Stomach (tissue), 9 donors: Measurements from ENCODE around the gene C14orf180. TPM values are rescaled to one million over a fixed set of nuclear protein-coding genes. Genes with fewer than 3 reads are reported as not detected.
"Not testable (repeated sequence)": the region's sequence is repeated elsewhere in the genome, so short reads cannot be mapped to it uniquely, and the experiment has no call there.

ENCODE experiments used
- DNase-seq, 2 donors: peaks; one replicate each; pipeline versions ENCODE4 v3.0.0 to v3.0.0-alpha.2; 2013 to 2019
- H3K27ac ChIP-seq, 5 donors: fragments of 200-600 bp in 4 of 5; sonication (generic) in 4 of 5; one replicate each; pipeline ENCODE4 v1.5.1; 2013 to 2019; ENCODE audit warnings: mild to moderate bottlenecking in 1 of 5, moderate library complexity in 1 of 5
- H3K27me3 ChIP-seq, 3 donors: fragments of 200-600 bp; sonication (generic); one replicate each; pipeline ENCODE4 v1.5.1; 2017 to 2019; ENCODE audit warnings: mixed run types in 1 of 3
- H3K36me3 ChIP-seq, 4 donors: fragments of 200-600 bp; sonication (generic); 1 replicate in 3 of 4; 2 replicates in 1 of 4; pipeline ENCODE4 v1.5.1; 2016 to 2019
- H3K4me1 ChIP-seq, 4 donors: fragments of 200-600 bp; sonication (generic); one replicate each; pipeline ENCODE4 v1.5.1; 2016 to 2019
- H3K4me3 ChIP-seq, 4 donors: fragments of 200-600 bp; sonication (generic) in 3 of 4; one replicate each; pipeline ENCODE4 v1.5.1; 2016 to 2019; ENCODE audit warnings: mild to moderate bottlenecking in 1 of 4
- H3K9me3 ChIP-seq, 4 donors: fragments of 200-600 bp; sonication (generic); one replicate each; pipeline ENCODE4 v1.5.1; 2016 to 2019
- CTCF ChIP-seq, 7 experiments: fragments of 450-650 bp in 4 of 7; fragments of 200-600 bp in 3 of 7; sonication (generic) in 3 of 7; IDR thresholded peaks; one replicate each; pipeline ENCODE4 v1.5.1; 2016 to 2019; ENCODE audit warnings: antibody characterized with exemption in 7 of 7, control low read depth in 2 of 7, mild to moderate bottlenecking in 1 of 7
- EP300 ChIP-seq: sonication (generic); formaldehyde crosslinking; IDR thresholded peaks from one replicate; pipeline ENCODE4 v1.6.1; 2017; ENCODE audit warnings: antibody characterized with exemption
- POLR2A ChIP-seq, 4 donors: fragments of 450-650 bp; IDR thresholded peaks; one replicate each; pipeline ENCODE4 v1.6.1; 2016; ENCODE audit warnings: antibody characterized with exemption in 4 of 4, control low read depth in 2 of 4, mild to moderate bottlenecking in 1 of 4, moderate library complexity in 1 of 4
- POLR2AphosphoS5 ChIP-seq, 3 donors: sonication (generic); formaldehyde crosslinking; IDR thresholded peaks; one replicate each; pipeline ENCODE4 v1.6.1; 2016; ENCODE audit warnings: antibody characterized with exemption in 3 of 3
- WGBS, 5 donors: extraction: QIAGEN DNeasy Blood & Tissue Kit in 3 of 5; methylation state at CpG; one replicate each; pipeline versions ENCODE4 v1.1.5 to v1.1.7; 2013 to 2018; 5-methylcytosine and 5-hydroxymethylcytosine counted together
- intact Hi-C: fragments of 100-400 bp; cut with DNase I; formaldehyde crosslinking; loops from one replicate; pipeline ENCODE4 v1.15.1; 2023; ENCODE audit warnings: low total_unique reads
- polyA plus RNA-seq, 3 donors: library from polyadenylated mRNA; stranded (reverse); fragments of 200-250 nt; gene quantifications; one replicate each; pipeline ENCODE4 v1.2.3, GENCODE V29; 2013
- total RNA-seq, 5 donors: library from RNA; depleted of rRNA; stranded (reverse); fragments of >200 nt; gene quantifications; one replicate each; pipeline versions ENCODE4 v1.1.0 to v1.2.3, GENCODE V29; 2014 to 2016
- donor health status: healthy with polysubstance abuse.
- donor health status: Bipolar disorder and iron deficiency.
- donor health status: healthy.

C14orf180 gene
- total and polyA plus RNA-seq, 8 donors = 0.31 to 3.8 (median 0.45) TPM; not detected in 1

GRCh38 chr14:104634138-104634760, 54.7 kb downstream of the C14orf180 start:
- WGBS, 5 donors = 83 to 90% (median 87%) methylated on average over 12 to 20 of the region's 20 CpGs
- TF ChIP-seq EP300 (no peak), POLR2AphosphoS5 (IDR thresholded peaks at IDR 0.05) (no peak), POLR2A (IDR thresholded peaks at IDR 0.05) (no peak), CTCF (IDR thresholded peaks at IDR 0.05) (no peak)
- peaks cover 0 to 67% (median 26%) of the 10 kb centered on the region in 3 donors for H3K27me3 ChIP-seq
- H3K27ac ChIP-seq = no peak overlapping the region
- intact Hi-C loops = no loop called here
- H3K9me3 ChIP-seq = peaks cover 0 to 6% (median 6%) of the 10 kb centered on the region in 4 donors
- no peak for DNase-seq
- no peaks in the 10 kb centered on the region for H3K4me1 ChIP-seq
- H3K4me3 ChIP-seq = no peak overlapping the region
- no peaks in the 10 kb centered on the region for H3K36me3 ChIP-seq

- intact Hi-C loops = no loop called here
- Histone ChIP-seq H3K27ac (no peak overlapping the region), H3K27me3 (peaks cover 0 to 74% (median 33%) of the 10 kb centered on the region in 3 donors), H3K36me3 (no peaks in the 10 kb centered on the region), H3K4me1 (peaks cover 0 to 4% (median 3%) of the 10 kb centered on the region in 4 donors), H3K9me3 (no peaks in the 10 kb centered on the region), H3K4me3 (no peak overlapping the region)
- WGBS, 5 donors = 82 to 85% (median 83%) methylated on average over 7 to 26 of the region's 26 CpGs
- TF ChIP-seq POLR2AphosphoS5 (IDR thresholded peaks at IDR 0.05) (no peak), POLR2A (IDR thresholded peaks at IDR 0.05) (no peak), EP300 (no peak)
- no peak for DNase-seq
Observed at GRCh38 chr14:104634886-104635570, 55.5 kb downstream of the C14orf180 start.

GRCh38 chr14:104635717-104636116, 56.2 kb downstream of the C14orf180 start:
- no peaks in the 10 kb centered on the region for H3K36me3 ChIP-seq
- H3K9me3 ChIP-seq = no peaks in the 10 kb centered on the region
- no peak for DNase-seq
- no peak overlapping the region for H3K27ac ChIP-seq
- H3K27me3 ChIP-seq = peaks cover 0 to 81% (median 38%) of the 10 kb centered on the region in 3 donors
- TF ChIP-seq EP300 = no peak
- no peak for TF ChIP-seq CTCF (IDR thresholded peaks at IDR 0.05)
- intact Hi-C loops = no loop called here
- peaks cover 0 to 7% (median 6%) of the 10 kb centered on the region in 4 donors for H3K4me1 ChIP-seq
- H3K4me3 ChIP-seq = no peak overlapping the region
- 84 to 93% (median 87%) methylated on average over 13 to 14 of the region's 14 CpGs for whole genome bisulfite sequencing, 5 donors

- DNase-seq = no peak
- H3K9me3 ChIP-seq = no peaks in the 10 kb centered on the region
- intact Hi-C loops = no loop called here
Observed at GRCh38 chr14:104636131-104636530, 56.6 kb downstream of the C14orf180 start.

GRCh38 chr14:104636846-104637545, 57.4 kb downstream of the C14orf180 start:
- H3K27ac ChIP-seq, H3K4me1 ChIP-seq, H3K4me3 ChIP-seq, DNase-seq, intact Hi-C loops, H3K9me3 ChIP-seq, H3K36me3 ChIP-seq: not testable (repeated sequence)
- H3K27me3 ChIP-seq = peaks cover 0 to 77% (median 35%) of the 10 kb centered on the region in 3 donors
- 85 to 93% (median 87%) methylated on average over 12 to 37 of the region's 39 CpGs for WGBS, 5 donors

More at GRCh38 chr14:104636131-104636530, 56.6 kb downstream of the C14orf180 start:
- Histone ChIP-seq H3K36me3 (no peaks in the 10 kb centered on the region), H3K27ac (no peak overlapping the region), H3K4me3 (no peak overlapping the region), H3K27me3 (peaks cover 0 to 82% (median 35%) of the 10 kb centered on the region in 3 donors), H3K4me1 (peaks cover 0 to 7% (median 6%) of the 10 kb centered on the region in 4 donors)
- TF ChIP-seq EP300 = no peak
- TF ChIP-seq POLR2A (IDR thresholded peaks at IDR 0.05) = no peak
- TF ChIP-seq POLR2AphosphoS5 (IDR thresholded peaks at IDR 0.05) = no peak
- 81 to 90% (median 87%) methylated on average over 11 of the region's 11 CpGs for WGBS, 5 donors
